Neural cell (in vitro differentiated cells): ENCODE data around the gene ARL15. TPM values are rescaled to one million over a fixed set of nuclear protein-coding genes. Genes with fewer than 3 reads are reported as not detected.

Experiments used
- H2AFZ ChIP-seq: fragments of 200-600, 300-800 bp; sonication (generic), shearing (Covaris generic); 2 replicates; pipeline ENCODE4 v1.6.0; 2014; ENCODE audit warnings: low read depth, mild to moderate bottlenecking, antibody characterized with exemption, low read length, moderate library complexity
- H3F3A ChIP-seq: fragments of 200-600 bp; shearing (Covaris generic); 2 replicates; pipeline ENCODE4 v1.6.1; 2016; ENCODE audit warnings: mild to moderate bottlenecking, moderate library complexity, mixed read lengths, antibody characterized with exemption, low read length; ENCODE audit not compliant: insufficient read depth, poor library complexity, severe bottlenecking
- H3K27ac ChIP-seq: fragments of 200-600, 300-800 bp; sonication (generic), shearing (Covaris generic); 2 replicates; pipeline ENCODE4 v1.5.1; 2014; ENCODE audit warnings: mild to moderate bottlenecking, low read length, moderate library complexity
- H3K27me3 ChIP-seq: fragments of 300-800, 200-600 bp; sonication (generic), shearing (Covaris generic); 2 replicates; pipeline ENCODE4 v1.6.0; 2014; ENCODE audit warnings: mild to moderate bottlenecking, low read depth, low read length, moderate library complexity; ENCODE audit not compliant: insufficient read depth
- H3K36me3 ChIP-seq: fragments of 300-800, 200-600 bp; sonication (generic), shearing (Covaris generic); 2 replicates; pipeline ENCODE4 v1.5.1; 2014; ENCODE audit warnings: mild to moderate bottlenecking, antibody characterized with exemption, low read length, moderate library complexity; ENCODE audit not compliant: insufficient read depth
- H3K4me2 ChIP-seq: fragments of 300-800, 200-600 bp; sonication (generic), shearing (Covaris generic); 2 replicates; pipeline ENCODE4 v1.6.0; 2014; ENCODE audit warnings: mild to moderate bottlenecking, low read length
- H3K4me3 ChIP-seq: fragments of 300-800, 200-600 bp; sonication (generic), shearing (Covaris generic); 2 replicates; pipeline ENCODE4 v1.5.1; 2014; ENCODE audit warnings: mild to moderate bottlenecking, low read length, moderate library complexity
- H3K79me2 ChIP-seq: fragments of 200-600 bp; shearing (Covaris generic); replicated peaks from 2 replicates; pipeline ENCODE4 v1.6.0; 2014; ENCODE audit warnings: mild to moderate bottlenecking, low read length, moderate library complexity; ENCODE audit not compliant: insufficient read depth
- H3K9ac ChIP-seq: fragments of 300-800, 200-600 bp; sonication (generic), shearing (Covaris generic); 2 replicates; pipeline ENCODE4 v1.6.1; 2016; ENCODE audit warnings: mild to moderate bottlenecking, low read length, mixed read lengths
- H3K9me2 ChIP-seq: fragments of 200-600 bp; shearing (Covaris generic); 2 replicates; pipeline ENCODE4 v1.6.1; 2016; ENCODE audit warnings: mild to moderate bottlenecking, low read length, mixed read lengths; ENCODE audit not compliant: insufficient read depth
- H3K9me3 ChIP-seq: fragments of 200-600, 300-800 bp; sonication (generic), shearing (Covaris generic); 2 replicates; pipeline ENCODE4 v1.6.1; 2016; ENCODE audit warnings: mild to moderate bottlenecking, mixed run types, low read length, moderate library complexity, mixed read lengths
- H4K20me1 ChIP-seq: fragments of 200-600 bp; shearing (Covaris generic); 2 replicates; pipeline ENCODE4 v1.6.1; 2016; ENCODE audit warnings: mild to moderate bottlenecking, mixed run types; ENCODE audit not compliant: insufficient read depth
- EP300 ChIP-seq: fragments of 450-650 bp; conservative IDR thresholded peaks from 2 replicates; pipeline ENCODE4 v1.6.1; 2014; ENCODE audit warnings: antibody characterized with exemption, mild to moderate bottlenecking, moderate library complexity; ENCODE audit not compliant: poor library complexity, severe bottlenecking
- EZH2 ChIP-seq: fragments of 200-600, 300-800 bp; shearing (Covaris generic), sonication (generic); IDR thresholded peaks from 2 replicates; pipeline ENCODE4 v1.6.1; 2014; ENCODE audit warnings: antibody characterized with exemption, low read length, borderline replicate concordance, mild to moderate bottlenecking; ENCODE audit not compliant: insufficient read depth, poor library complexity, severe bottlenecking
- MXI1 ChIP-seq: fragments of 450-650 bp; conservative IDR thresholded peaks from 2 replicates; pipeline ENCODE4 v1.6.1; 2014; ENCODE audit warnings: antibody characterized with exemption, mild to moderate bottlenecking; ENCODE audit not compliant: poor library complexity, severe bottlenecking
- POLR2AphosphoS5 ChIP-seq: IDR thresholded peaks from 2 replicates; pipeline ENCODE4 v1.6.1; 2012
- RAD21 ChIP-seq: fragments of 450-650 bp; conservative IDR thresholded peaks from 2 replicates; pipeline ENCODE4 v1.6.1; 2014; ENCODE audit warnings: antibody characterized with exemption, mild to moderate bottlenecking, moderate library complexity
- REST ChIP-seq: IDR thresholded peaks from 2 replicates; pipeline ENCODE4 v1.6.1; 2012; ENCODE audit warnings: borderline replicate concordance
- SMC3 ChIP-seq: fragments of 450-650 bp; conservative IDR thresholded peaks from 2 replicates; pipeline ENCODE4 v1.6.1; 2014; ENCODE audit warnings: antibody characterized with exemption, mild to moderate bottlenecking, moderate library complexity; ENCODE audit not compliant: poor library complexity
- TAF1 ChIP-seq: IDR thresholded peaks from 2 replicates; pipeline ENCODE4 v1.6.1; 2012; ENCODE audit warnings: low read depth
- polyA plus RNA-seq: library from polyadenylated mRNA; depleted of rRNA; stranded (reverse); fragments of >200 nt; gene quantifications from 2 replicates; pipeline ENCODE4 v1.2.3, GENCODE V29; 2014
- TF ChIP-seq, protein P1 (sequence below): fragments of 450-650 bp; IDR thresholded peaks from 2 replicates; pipeline ENCODE4 v1.5.1; 2014; ENCODE audit warnings: antibody characterized with exemption, mild to moderate bottlenecking, moderate library complexity; ENCODE audit not compliant: poor library complexity, severe bottlenecking

ARL15 gene
- polyA plus RNA-seq, 1 donor from 2014 or later: 51.9 TPM

GRCh38 chr5:54227109-54227508, 83.3 kb downstream of the ARL15 start:
- H3F3A ChIP-seq: no peaks in the 10 kb centered on the region
- no peak overlapping the region for H3K4me2 ChIP-seq
- no peak overlapping the region for H3K9ac ChIP-seq
- H3K9me3 ChIP-seq: no peaks in the 10 kb centered on the region
- H3K27ac ChIP-seq: no peak overlapping the region
- H3K27me3 ChIP-seq: no peaks in the 10 kb centered on the region
- H3K36me3 ChIP-seq: no peaks in the 10 kb centered on the region
- H3K79me2 ChIP-seq: no peaks in the 10 kb centered on the region
- H4K20me1 ChIP-seq: no peaks in the 10 kb centered on the region
- no peak overlapping the region for H2AFZ ChIP-seq
- TF ChIP-seq REST (no peak), MXI1 (no peak), SMC3 (no peak), EP300 (no peak), TAF1 (no peak), POLR2AphosphoS5 (no peak), RAD21 (no peak), EZH2 (no peak)
- TF ChIP-seq, protein P1, sequence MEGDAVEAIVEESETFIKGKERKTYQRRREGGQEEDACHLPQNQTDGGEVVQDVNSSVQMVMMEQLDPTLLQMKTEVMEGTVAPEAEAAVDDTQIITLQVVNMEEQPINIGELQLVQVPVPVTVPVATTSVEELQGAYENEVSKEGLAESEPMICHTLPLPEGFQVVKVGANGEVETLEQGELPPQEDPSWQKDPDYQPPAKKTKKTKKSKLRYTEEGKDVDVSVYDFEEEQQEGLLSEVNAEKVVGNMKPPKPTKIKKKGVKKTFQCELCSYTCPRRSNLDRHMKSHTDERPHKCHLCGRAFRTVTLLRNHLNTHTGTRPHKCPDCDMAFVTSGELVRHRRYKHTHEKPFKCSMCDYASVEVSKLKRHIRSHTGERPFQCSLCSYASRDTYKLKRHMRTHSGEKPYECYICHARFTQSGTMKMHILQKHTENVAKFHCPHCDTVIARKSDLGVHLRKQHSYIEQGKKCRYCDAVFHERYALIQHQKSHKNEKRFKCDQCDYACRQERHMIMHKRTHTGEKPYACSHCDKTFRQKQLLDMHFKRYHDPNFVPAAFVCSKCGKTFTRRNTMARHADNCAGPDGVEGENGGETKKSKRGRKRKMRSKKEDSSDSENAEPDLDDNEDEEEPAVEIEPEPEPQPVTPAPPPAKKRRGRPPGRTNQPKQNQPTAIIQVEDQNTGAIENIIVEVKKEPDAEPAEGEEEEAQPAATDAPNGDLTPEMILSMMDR: no peak
- H3K4me3 ChIP-seq: no peak overlapping the region
- H3K9me2 ChIP-seq: no peaks in the 10 kb centered on the region

DNA sequence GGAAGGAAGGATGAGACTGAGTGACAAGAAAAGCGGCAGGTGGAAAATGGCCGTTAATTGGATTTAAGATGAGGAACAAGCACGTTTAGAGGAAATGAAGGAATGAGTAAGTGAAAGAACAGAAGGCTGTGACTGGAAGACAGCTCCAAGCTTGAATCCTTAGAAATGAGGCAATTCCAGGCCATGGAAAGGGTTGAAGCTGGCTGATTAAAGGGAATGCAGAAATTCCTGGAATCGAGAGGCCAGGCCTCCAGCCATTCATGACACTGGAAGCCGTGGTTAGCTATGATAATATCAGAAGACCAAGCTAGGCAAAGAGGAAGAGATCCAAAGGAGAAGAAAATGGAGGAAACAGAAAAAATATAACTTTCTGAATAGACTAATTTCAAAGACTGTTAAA, 84.2 kb downstream of the ARL15 start:
- Histone ChIP-seq H3K9ac (no peak overlapping the region), H3K4me2 (no peak overlapping the region), H4K20me1 (no peaks in the 10 kb centered on the region), H3K36me3 (no peaks in the 10 kb centered on the region), H2AFZ (no peak overlapping the region), H3K79me2 (no peaks in the 10 kb centered on the region), H3K27ac (no peak overlapping the region), H3K27me3 (no peaks in the 10 kb centered on the region), H3K4me3 (no peak overlapping the region), H3K9me2 (no peaks in the 10 kb centered on the region), H3K9me3 (no peaks in the 10 kb centered on the region), H3F3A (no peaks in the 10 kb centered on the region)
- TF ChIP-seq EP300 (no peak), REST (no peak), EZH2 (no peak), RAD21 (no peak)
- TF ChIP-seq, protein P1: no peak
